Trophoblast cell (in vitro differentiated cells and primary cell): ENCODE results near the gene ADM2.

Source experiments
- DNase-seq, 2 donors: peaks; one replicate each; pipeline ENCODE4 v3.0.0-alpha.2; 2016
- H2AFZ ChIP-seq: 2 replicates; pipeline ENCODE4 v1.6.1; 2013; ENCODE audit warnings: low read length, moderate library complexity, mild to moderate bottlenecking; ENCODE audit not compliant: insufficient read depth, poor library complexity
- H2AK5ac ChIP-seq: 2 replicates; pipeline ENCODE4 v1.6.1; 2013; ENCODE audit warnings: mild to moderate bottlenecking, low read length
- H2BK120ac ChIP-seq: 2 replicates; pipeline ENCODE4 v1.6.1; 2013; ENCODE audit warnings: low read length, mild to moderate bottlenecking, moderate library complexity; ENCODE audit not compliant: insufficient read depth, poor library complexity
- H2BK12ac ChIP-seq: 2 replicates; pipeline ENCODE4 v1.6.1; 2013; ENCODE audit warnings: mild to moderate bottlenecking, low read length, moderate library complexity
- H2BK5ac ChIP-seq: 2 replicates; pipeline ENCODE4 v1.6.1; 2013; ENCODE audit warnings: low read length, low read depth, moderate library complexity, mild to moderate bottlenecking; ENCODE audit not compliant: poor library complexity
- H3K14ac ChIP-seq: 2 replicates; pipeline ENCODE4 v1.6.1; 2013; ENCODE audit warnings: mild to moderate bottlenecking, low read length
- H3K18ac ChIP-seq: 2 replicates; pipeline ENCODE4 v1.6.1; 2013; ENCODE audit warnings: mild to moderate bottlenecking, low read length
- H3K23ac ChIP-seq: 2 replicates; pipeline ENCODE4 v1.6.1; 2013; ENCODE audit warnings: low read length
- H3K27ac ChIP-seq: 2 replicates; pipeline ENCODE4 v1.5.1; 2013; ENCODE audit warnings: low read depth, mild to moderate bottlenecking, inconsistent platforms, low read length, moderate library complexity
- H3K27me3 ChIP-seq: 2 replicates; pipeline ENCODE4 v1.6.1; 2013; ENCODE audit warnings: inconsistent platforms, mild to moderate bottlenecking, low read length, moderate library complexity; ENCODE audit not compliant: insufficient read depth
- H3K36me3 ChIP-seq, 2 experiments: 1 replicate in 1 of 2; 2 replicates in 1 of 2; pipeline ENCODE4 v1.6.1; 2013; ENCODE audit warnings: low read length in 2 of 2, mild to moderate bottlenecking in 2 of 2, moderate library complexity in 1 of 2; ENCODE audit not compliant: insufficient read depth in 2 of 2, control insufficient read depth in 1 of 2
- H3K4ac ChIP-seq: 2 replicates; pipeline ENCODE4 v1.6.1; 2013; ENCODE audit warnings: low read depth, mild to moderate bottlenecking, low read length, moderate library complexity
- H3K4me1 ChIP-seq, 2 experiments: 1 replicate in 1 of 2; 2 replicates in 1 of 2; pipeline ENCODE4 v1.6.1; 2013; ENCODE audit warnings: low read length in 2 of 2, mild to moderate bottlenecking in 2 of 2, moderate library complexity in 1 of 2; ENCODE audit not compliant: insufficient read depth in 2 of 2, control insufficient read depth in 1 of 2
- H3K4me2 ChIP-seq: 2 replicates; pipeline ENCODE4 v1.6.1; 2013; ENCODE audit warnings: inconsistent platforms, mild to moderate bottlenecking, low read length, moderate library complexity
- H3K4me3 ChIP-seq: 2 replicates; pipeline ENCODE4 v1.5.1; 2013; ENCODE audit warnings: mild to moderate bottlenecking, low read depth, low read length, inconsistent platforms
- H3K79me1 ChIP-seq: one replicate; pipeline ENCODE4 v1.6.1; 2013; ENCODE audit warnings: low read length
- H3K79me2 ChIP-seq: 2 replicates; pipeline ENCODE4 v1.6.1; 2013; ENCODE audit warnings: low read length, mild to moderate bottlenecking; ENCODE audit not compliant: control insufficient read depth, insufficient read depth, poor library complexity
- H3K9ac ChIP-seq: 2 replicates; pipeline ENCODE4 v1.6.1; 2013; ENCODE audit warnings: mild to moderate bottlenecking, low read length
- H3K9me3 ChIP-seq: 2 replicates; pipeline ENCODE4 v1.6.1; 2013; ENCODE audit warnings: low read depth, mild to moderate bottlenecking, control low read depth, inconsistent platforms, low read length; ENCODE audit not compliant: insufficient read depth
- H4K12ac ChIP-seq: 2 replicates; pipeline ENCODE4 v1.6.1; 2013; ENCODE audit warnings: low read depth, mild to moderate bottlenecking, low read length, moderate library complexity
- H4K8ac ChIP-seq: 2 replicates; pipeline ENCODE4 v1.6.1; 2013; ENCODE audit warnings: low read depth, mild to moderate bottlenecking, low read length, moderate library complexity
- H4K91ac ChIP-seq: one replicate; pipeline ENCODE4 v1.6.1; 2013; ENCODE audit warnings: low read depth, mild to moderate bottlenecking, low read length, moderate library complexity
- WGBS: extraction: QIAGEN DNeasy Blood & Tissue Kit; methylation state at CpG from one replicate; pipeline ENCODE4 v1.1.7; 2013; ENCODE audit warnings: missing lambda C conversion rate; ENCODE audit not compliant: insufficient read length, insufficient coverage; ENCODE audit errors: extremely low coverage; 5-methylcytosine and 5-hydroxymethylcytosine counted together

Gene ADM2

GRCh38 chr22:50456026-50456425 lies 25.3 kb upstream of the ADM2 start:
- DNase-seq: no peak
- Histone ChIP-seq H3K27ac (no peak overlapping the region), H3K9me3 (peaks cover 2% of the 10 kb centered on the region), H3K4ac (no peak overlapping the region), H3K36me3 (peaks cover 70% of the 10 kb centered on the region in 2 experiments), H2BK12ac (no peak overlapping the region), H3K4me2 (no peak overlapping the region), H3K79me1 (no peaks in the 10 kb centered on the region), H2BK120ac (no peak overlapping the region), H3K79me2 (no peaks in the 10 kb centered on the region), H2BK5ac (no peak overlapping the region), H4K12ac (no peak overlapping the region), H4K91ac (no peak overlapping the region), H2AK5ac (no peak overlapping the region), H4K8ac (no peak overlapping the region), H3K14ac (no peak overlapping the region), H3K9ac (no peak overlapping the region), H3K27me3 (no peaks in the 10 kb centered on the region), H3K18ac (no peak overlapping the region), H2AFZ (no peak overlapping the region), H3K4me3 (no peak overlapping the region), H3K4me1 (no peaks in the 10 kb centered on the region), H3K23ac (no peak overlapping the region)
- no CpG with 5 or more reads among the region's 11 CpGs for WGBS

GRCh38 chr22:50456466-50457234 lies 24.7 kb upstream of the ADM2 start:
- Histone ChIP-seq H2AK5ac (no peak overlapping the region), H3K36me3 (peaks cover 77% of the 10 kb centered on the region in 2 experiments)
- WGBS: no CpG with 5 or more reads among the region's 34 CpGs

GRCh38 chr22:50459016-50459415 lies 22.3 kb upstream of the ADM2 start:
- Histone ChIP-seq H3K14ac (no peak overlapping the region), H3K23ac (no peak overlapping the region), H3K4ac (no peak overlapping the region), H2AK5ac (no peak overlapping the region), H3K27ac (no peak overlapping the region), H4K12ac (no peak overlapping the region), H2BK5ac (no peak overlapping the region), H3K4me3 (no peak overlapping the region), H3K4me1 (no peaks in the 10 kb centered on the region), H4K8ac (no peak overlapping the region), H3K79me1 (no peaks in the 10 kb centered on the region), H3K9me3 (peaks cover 2% of the 10 kb centered on the region), H3K36me3 (peaks cover 95 to 96% of the 10 kb centered on the region in 2 experiments), H3K4me2 (no peak overlapping the region), H3K27me3 (no peaks in the 10 kb centered on the region), H3K9ac (no peak overlapping the region), H4K91ac (no peak overlapping the region), H2BK12ac (no peak overlapping the region), H3K18ac (no peak overlapping the region), H2AFZ (no peak overlapping the region), H3K79me2 (no peaks in the 10 kb centered on the region), H2BK120ac (no peak overlapping the region)
- no peak for DNase-seq
- WGBS: no CpG with 5 or more reads among the region's 22 CpGs

More at GRCh38 chr22:50456466-50457234, 24.7 kb upstream of the ADM2 start:
- H3K4me2 ChIP-seq: no peak overlapping the region
- no peak overlapping the region for H3K4ac ChIP-seq
- H2BK12ac ChIP-seq: no peak overlapping the region
- H3K4me1 ChIP-seq: no peaks in the 10 kb centered on the region
- no peaks in the 10 kb centered on the region for H3K79me1 ChIP-seq
- no peak overlapping the region for H2BK120ac ChIP-seq
- no peak overlapping the region for H4K8ac ChIP-seq
- no peak overlapping the region for H3K27ac ChIP-seq
- no peak overlapping the region for H2BK5ac ChIP-seq
- no peak overlapping the region for H3K18ac ChIP-seq
- no peaks in the 10 kb centered on the region for H3K79me2 ChIP-seq
- peaks cover 2% of the 10 kb centered on the region for H3K9me3 ChIP-seq
- H3K23ac ChIP-seq: no peak overlapping the region
- no peak overlapping the region for H3K9ac ChIP-seq
- H4K12ac ChIP-seq: no peak overlapping the region
- H3K27me3 ChIP-seq: no peaks in the 10 kb centered on the region
- no peak overlapping the region for H4K91ac ChIP-seq
- no peak for DNase-seq
- no peak overlapping the region for H3K4me3 ChIP-seq
- H3K14ac ChIP-seq: no peak overlapping the region
- no peak overlapping the region for H2AFZ ChIP-seq

- Histone ChIP-seq H2BK120ac (no peak overlapping the region), H3K27ac (no peak overlapping the region), H4K12ac (no peak overlapping the region), H2BK12ac (no peak overlapping the region), H2BK5ac (no peak overlapping the region), H4K8ac (no peak overlapping the region), H3K79me2 (no peaks in the 10 kb centered on the region), H3K27me3 (no peaks in the 10 kb centered on the region), H3K9ac (no peak overlapping the region), H3K4ac (no peak overlapping the region), H3K4me2 (no peak overlapping the region), H3K23ac (no peak overlapping the region), H3K4me1 (no peaks in the 10 kb centered on the region), H3K79me1 (no peaks in the 10 kb centered on the region), H3K14ac (no peak overlapping the region), H2AK5ac (no peak overlapping the region), H3K18ac (no peak overlapping the region), H4K91ac (no peak overlapping the region), H3K9me3 (peaks cover 2% of the 10 kb centered on the region), H3K4me3 (no peak overlapping the region), H2AFZ (no peak overlapping the region), H3K36me3 (peaks cover 95 to 96% of the 10 kb centered on the region in 2 experiments)
- no peak for DNase-seq
- no CpG with 5 or more reads among the region's 41 CpGs for WGBS
Measured at GRCh38 chr22:50459496-50460140, 21.7 kb upstream of the ADM2 start.
